ENCODE measurements around the gene TIFAB.

DNA sequence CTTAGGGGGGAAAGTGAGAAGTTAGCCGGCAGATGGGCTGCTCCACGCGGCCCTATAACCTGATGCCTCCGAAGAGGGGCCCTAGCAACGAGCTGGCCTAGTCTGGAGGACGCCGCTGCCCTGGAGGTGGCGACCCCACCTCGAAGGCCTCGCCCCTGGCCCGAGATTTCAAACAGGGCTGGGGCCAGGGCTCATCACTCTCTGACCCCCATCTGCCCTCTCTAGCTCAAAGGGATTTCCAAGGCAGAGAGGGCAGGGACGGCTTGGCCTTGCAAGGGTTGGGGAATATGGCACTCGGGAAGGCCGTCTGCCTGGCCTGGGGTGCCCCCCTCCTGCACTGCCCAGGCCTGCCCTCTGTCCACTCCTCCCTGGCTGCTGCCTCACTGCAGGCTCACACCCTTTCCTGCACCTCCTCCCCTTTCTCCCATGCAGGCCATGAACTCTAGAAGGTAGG is 25.5 kb upstream of the TIFAB start:
- TF ChIP-seq, protein P1, sequence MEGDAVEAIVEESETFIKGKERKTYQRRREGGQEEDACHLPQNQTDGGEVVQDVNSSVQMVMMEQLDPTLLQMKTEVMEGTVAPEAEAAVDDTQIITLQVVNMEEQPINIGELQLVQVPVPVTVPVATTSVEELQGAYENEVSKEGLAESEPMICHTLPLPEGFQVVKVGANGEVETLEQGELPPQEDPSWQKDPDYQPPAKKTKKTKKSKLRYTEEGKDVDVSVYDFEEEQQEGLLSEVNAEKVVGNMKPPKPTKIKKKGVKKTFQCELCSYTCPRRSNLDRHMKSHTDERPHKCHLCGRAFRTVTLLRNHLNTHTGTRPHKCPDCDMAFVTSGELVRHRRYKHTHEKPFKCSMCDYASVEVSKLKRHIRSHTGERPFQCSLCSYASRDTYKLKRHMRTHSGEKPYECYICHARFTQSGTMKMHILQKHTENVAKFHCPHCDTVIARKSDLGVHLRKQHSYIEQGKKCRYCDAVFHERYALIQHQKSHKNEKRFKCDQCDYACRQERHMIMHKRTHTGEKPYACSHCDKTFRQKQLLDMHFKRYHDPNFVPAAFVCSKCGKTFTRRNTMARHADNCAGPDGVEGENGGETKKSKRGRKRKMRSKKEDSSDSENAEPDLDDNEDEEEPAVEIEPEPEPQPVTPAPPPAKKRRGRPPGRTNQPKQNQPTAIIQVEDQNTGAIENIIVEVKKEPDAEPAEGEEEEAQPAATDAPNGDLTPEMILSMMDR (conservative IDR thresholded peaks at IDR 0.05; ENCODE audit: low read depth in 2 of 2) = no peak
- TF ChIP-seq, protein P2, sequence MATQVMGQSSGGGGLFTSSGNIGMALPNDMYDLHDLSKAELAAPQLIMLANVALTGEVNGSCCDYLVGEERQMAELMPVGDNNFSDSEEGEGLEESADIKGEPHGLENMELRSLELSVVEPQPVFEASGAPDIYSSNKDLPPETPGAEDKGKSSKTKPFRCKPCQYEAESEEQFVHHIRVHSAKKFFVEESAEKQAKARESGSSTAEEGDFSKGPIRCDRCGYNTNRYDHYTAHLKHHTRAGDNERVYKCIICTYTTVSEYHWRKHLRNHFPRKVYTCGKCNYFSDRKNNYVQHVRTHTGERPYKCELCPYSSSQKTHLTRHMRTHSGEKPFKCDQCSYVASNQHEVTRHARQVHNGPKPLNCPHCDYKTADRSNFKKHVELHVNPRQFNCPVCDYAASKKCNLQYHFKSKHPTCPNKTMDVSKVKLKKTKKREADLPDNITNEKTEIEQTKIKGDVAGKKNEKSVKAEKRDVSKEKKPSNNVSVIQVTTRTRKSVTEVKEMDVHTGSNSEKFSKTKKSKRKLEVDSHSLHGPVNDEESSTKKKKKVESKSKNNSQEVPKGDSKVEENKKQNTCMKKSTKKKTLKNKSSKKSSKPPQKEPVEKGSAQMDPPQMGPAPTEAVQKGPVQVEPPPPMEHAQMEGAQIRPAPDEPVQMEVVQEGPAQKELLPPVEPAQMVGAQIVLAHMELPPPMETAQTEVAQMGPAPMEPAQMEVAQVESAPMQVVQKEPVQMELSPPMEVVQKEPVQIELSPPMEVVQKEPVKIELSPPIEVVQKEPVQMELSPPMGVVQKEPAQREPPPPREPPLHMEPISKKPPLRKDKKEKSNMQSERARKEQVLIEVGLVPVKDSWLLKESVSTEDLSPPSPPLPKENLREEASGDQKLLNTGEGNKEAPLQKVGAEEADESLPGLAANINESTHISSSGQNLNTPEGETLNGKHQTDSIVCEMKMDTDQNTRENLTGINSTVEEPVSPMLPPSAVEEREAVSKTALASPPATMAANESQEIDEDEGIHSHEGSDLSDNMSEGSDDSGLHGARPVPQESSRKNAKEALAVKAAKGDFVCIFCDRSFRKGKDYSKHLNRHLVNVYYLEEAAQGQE (IDR thresholded peaks at IDR 0.05; ENCODE audit: unreplicated experiment) = no peak
- TF ChIP-seq NANOG (IDR thresholded peaks at IDR 0.05; ENCODE audit: borderline replicate concordance) (no peak), EZH2 (IDR thresholded peaks at IDR 0.05; ENCODE audit: low read depth, unreplicated experiment) (no peak), POLR2AphosphoS5 (IDR thresholded peaks at IDR 0.05; ENCODE audit: low read depth) (no peak), JUNB (IDR thresholded peaks at IDR 0.05; ENCODE audit: unreplicated experiment) (no peak), STAT1 (IDR thresholded peaks at IDR 0.05; ENCODE audit: unreplicated experiment) (no peak), EZH2phosphoT487 (IDR thresholded peaks at IDR 0.05; ENCODE audit: unreplicated experiment) (no peak), ZNF114 (CRISPR knock-in tag; IDR thresholded peaks at IDR 0.05) (no peak), CREB1 (CRISPR knock-in tag; IDR thresholded peaks at IDR 0.05; ENCODE audit: low read depth) (no peak), ZNF331 (CRISPR knock-in tag; IDR thresholded peaks at IDR 0.05; ENCODE audit: low read depth) (no peak)
- TF ChIP-seq, protein P3, sequence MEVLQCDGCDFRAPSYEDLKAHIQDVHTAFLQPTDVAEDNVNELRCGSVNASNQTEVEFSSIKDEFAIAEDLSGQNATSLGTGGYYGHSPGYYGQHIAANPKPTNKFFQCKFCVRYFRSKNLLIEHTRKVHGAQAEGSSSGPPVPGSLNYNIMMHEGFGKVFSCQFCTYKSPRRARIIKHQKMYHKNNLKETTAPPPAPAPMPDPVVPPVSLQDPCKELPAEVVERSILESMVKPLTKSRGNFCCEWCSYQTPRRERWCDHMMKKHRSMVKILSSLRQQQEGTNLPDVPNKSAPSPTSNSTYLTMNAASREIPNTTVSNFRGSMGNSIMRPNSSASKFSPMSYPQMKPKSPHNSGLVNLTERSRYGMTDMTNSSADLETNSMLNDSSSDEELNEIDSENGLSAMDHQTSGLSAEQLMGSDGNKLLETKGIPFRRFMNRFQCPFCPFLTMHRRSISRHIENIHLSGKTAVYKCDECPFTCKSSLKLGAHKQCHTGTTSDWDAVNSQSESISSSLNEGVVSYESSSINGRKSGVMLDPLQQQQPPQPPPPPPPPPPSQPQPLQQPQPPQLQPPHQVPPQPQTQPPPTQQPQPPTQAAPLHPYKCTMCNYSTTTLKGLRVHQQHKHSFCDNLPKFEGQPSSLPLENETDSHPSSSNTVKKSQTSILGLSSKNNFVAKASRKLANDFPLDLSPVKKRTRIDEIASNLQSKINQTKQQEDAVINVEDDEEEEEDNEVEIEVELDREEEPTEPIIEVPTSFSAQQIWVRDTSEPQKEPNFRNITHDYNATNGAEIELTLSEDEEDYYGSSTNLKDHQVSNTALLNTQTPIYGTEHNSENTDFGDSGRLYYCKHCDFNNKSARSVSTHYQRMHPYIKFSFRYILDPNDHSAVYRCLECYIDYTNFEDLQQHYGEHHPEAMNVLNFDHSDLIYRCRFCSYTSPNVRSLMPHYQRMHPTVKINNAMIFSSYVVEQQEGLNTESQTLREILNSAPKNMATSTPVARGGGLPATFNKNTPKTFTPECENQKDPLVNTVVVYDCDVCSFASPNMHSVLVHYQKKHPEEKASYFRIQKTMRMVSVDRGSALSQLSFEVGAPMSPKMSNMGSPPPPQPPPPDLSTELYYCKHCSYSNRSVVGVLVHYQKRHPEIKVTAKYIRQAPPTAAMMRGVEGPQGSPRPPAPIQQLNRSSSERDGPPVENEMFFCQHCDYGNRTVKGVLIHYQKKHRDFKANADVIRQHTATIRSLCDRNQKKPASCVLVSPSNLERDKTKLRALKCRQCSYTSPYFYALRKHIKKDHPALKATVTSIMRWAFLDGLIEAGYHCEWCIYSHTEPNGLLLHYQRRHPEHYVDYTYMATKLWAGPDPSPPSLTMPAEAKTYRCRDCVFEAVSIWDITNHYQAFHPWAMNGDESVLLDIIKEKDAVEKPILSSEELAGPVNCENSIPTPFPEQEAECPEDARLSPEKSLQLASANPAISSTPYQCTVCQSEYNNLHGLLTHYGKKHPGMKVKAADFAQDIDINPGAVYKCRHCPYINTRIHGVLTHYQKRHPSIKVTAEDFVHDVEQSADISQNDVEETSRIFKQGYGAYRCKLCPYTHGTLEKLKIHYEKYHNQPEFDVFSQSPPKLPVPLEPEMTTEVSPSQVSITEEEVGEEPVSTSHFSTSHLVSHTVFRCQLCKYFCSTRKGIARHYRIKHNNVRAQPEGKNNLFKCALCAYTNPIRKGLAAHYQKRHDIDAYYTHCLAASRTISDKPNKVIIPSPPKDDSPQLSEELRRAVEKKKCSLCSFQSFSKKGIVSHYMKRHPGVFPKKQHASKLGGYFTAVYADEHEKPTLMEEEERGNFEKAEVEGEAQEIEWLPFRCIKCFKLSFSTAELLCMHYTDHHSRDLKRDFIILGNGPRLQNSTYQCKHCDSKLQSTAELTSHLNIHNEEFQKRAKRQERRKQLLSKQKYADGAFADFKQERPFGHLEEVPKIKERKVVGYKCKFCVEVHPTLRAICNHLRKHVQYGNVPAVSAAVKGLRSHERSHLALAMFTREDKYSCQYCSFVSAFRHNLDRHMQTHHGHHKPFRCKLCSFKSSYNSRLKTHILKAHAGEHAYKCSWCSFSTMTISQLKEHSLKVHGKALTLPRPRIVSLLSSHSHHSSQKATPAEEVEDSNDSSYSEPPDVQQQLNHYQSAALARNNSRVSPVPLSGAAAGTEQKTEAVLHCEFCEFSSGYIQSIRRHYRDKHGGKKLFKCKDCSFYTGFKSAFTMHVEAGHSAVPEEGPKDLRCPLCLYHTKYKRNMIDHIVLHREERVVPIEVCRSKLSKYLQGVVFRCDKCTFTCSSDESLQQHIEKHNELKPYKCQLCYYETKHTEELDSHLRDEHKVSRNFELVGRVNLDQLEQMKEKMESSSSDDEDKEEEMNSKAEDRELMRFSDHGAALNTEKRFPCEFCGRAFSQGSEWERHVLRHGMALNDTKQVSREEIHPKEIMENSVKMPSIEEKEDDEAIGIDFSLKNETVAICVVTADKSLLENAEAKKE (CRISPR knock-in tag; IDR thresholded peaks at IDR 0.05) = no peak

Measured in GM23338 (cell line).